ENCODE results near the gene ITGA5.

ITGA5 gene

DNA sequence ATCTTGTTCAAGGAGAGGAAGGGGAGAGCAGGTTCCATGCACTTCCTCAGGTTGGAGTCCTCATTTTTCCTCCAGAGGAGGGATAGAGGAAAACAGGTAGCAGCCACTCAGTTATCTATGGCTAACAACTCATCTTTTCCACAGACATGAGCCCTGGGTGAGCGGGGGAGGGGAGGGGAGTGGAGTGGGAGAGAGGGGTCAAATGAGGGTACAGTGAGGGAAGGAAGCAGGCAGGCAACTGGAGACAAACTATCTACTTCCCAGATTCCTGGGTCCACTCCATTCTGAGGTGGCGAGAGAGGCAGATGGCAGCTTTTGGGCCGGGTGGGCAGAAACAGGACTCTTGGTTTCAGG is 32.0 kb downstream of the ITGA5 start:
- DNase-seq: no peak

DNA sequence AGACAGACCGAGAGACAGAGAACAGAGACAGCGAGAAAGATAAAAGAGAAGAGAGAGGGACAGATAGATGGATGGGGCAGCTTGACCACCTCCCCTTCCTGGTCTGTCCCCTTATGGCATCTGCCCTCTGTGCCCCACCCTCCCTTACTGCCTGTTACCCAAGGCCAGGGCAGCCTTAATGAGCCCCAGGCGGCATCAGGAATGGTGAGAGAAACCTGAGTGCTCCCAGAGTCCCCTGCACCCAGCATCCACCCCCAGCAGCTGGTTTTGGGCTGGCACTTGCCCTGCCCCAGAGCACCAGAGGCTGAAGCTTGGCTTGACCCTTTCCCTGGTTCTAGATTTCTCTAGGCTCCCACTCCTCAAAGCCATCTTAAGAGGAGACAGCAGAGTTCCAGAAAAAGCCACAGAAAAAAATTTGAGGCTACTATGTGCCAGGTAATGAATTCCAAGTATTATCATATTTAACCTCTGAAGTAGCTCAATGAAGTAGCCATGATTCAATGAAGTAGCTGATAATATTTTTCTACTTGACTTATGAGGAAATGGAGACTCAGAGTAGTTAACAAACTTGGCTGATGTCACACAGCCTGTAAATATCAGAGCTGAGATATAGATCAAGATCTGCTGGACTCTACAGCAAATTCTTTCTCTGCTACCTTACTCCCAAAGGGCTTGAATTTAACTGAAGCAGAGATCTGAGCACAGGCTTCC is 32.5 kb downstream of the ITGA5 start:
- no peak for DNase-seq

- DNase-seq: no peak
Measured at GRCh38 chr12:54385251-54385914, 33.7 kb downstream of the ITGA5 start.

DNA sequence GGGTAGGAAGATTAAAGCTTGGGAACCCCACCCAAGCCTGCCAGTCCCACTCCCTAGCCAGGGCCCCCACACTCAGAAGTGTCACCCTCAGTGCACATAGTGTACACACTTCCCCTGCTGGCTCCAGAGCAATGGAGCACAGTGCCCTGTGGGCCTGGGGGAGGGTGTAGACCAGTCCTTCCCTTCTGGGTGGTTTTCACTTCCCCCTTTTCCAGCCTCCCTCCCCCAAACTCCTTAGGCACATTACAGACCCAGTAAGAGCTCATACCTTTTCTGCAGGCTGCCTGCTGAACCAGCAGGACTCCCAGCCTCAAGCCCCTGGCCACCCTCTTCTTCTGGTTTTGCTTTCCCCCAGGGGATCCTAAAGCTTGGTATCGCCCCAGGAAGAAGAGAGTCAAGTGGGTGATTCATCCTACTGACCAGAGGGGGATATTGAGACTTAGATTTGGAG is 34.5 kb downstream of the ITGA5 start, which contains the start of gene ZNF385A:
ZNF385A (minus strand) TSS at position 143 of the 451 bp plus-strand sequence. CDS start 219 bp downstream, outside the sequence.
- DNase-seq: no peak

GRCh38 chr12:54383041-54383609 is 35.9 kb downstream of the ITGA5 start:
- no peak for DNase-seq

DNA sequence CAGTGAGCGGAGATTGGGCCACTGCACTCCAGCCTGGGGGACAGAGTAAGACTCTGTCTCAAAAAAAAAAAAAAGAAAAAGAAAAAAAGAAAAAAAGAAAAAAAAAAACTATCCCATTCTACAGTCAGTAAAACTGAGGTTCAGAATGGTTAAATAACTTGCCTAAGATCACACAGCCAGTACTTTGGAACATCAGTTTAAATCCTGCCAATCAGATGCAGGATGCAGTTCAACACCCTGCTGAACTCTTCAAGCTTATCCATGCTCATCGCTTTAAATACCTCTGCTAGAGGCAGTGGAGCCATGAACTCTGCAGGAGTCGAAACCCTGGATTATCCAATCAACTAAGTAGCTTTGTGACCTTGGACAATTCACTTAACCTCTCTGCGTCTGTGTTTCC is 37.9 kb downstream of the ITGA5 start:
- no peak for DNase-seq

DNA sequence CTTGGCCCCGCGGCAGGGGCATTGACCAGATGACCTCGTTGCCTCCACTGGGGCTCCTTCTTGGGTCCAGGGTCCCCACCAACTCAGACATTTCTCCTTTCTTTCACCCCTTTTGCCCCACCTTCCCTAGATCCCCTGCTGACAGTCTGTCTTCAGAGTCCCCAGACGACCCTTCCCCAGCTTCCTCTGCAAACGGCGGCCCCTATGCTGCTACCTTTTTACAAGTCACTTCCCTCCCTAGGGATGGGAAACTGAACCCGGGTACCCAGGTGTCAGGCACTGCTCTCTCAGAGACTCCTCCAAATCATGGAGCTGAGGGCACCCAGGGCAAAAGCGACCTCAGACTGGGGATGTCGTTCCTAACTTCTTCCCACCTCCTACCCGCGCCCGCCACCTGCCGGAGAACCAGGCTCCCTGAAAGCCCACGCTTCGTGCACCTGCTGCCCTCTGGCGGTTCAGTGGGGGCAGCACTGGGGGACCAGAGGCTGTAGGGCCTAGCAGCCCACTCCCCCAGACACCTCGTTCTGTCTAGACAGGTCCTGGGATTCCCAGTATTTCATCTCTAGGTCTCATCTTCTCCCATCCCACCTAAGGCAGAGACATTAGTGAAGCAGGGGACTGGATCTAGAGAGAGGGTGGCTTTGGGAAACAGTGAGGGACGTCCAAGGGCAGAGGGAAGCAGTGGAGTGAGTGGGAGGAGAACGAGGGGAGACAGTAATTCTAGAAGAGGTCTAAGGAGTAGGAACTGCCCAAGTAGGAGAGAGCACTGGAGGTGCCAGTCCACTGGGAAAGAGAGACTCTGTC is 39.5 kb downstream of the ITGA5 start:
- peak; percentile 97 for DNase-seq

DNA sequence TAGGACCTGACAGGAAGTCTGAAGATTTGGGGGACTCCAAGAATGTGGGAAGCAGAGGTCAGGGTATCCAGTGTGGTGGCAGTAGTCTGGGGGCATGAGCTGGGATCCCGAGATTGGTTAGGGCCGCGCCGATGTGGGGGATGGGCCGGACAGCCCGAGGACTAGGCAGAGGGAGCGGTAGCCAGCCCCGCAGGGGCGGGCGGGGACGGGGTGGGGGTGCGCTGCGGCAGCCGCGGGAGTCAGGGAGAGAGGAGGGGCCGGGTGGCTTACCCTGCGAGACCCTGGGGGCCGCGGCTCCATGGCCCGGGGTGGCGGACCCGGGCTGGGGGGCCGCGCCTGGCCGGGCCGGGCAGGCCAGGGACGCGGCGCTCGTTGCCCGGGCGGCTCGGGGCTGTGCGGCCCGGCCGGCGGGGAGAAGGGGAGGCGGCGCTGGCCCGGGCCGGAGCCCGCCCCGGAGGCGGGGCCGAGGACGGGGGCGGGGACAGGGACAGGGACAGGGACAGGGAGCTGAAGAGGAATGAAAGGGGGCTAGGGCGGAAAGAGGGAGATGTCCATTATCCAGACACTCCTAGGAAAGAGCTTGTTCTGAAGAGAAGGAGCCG is 40.2 kb downstream of the ITGA5 start:
- peak; percentile 66 for DNase-seq

- DNase-seq: no peak
Measured at GRCh38 chr12:54377797-54378515, 41.1 kb downstream of the ITGA5 start.

- DNase-seq: no peak
Measured at GRCh38 chr12:54377007-54377406, 42.1 kb downstream of the ITGA5 start.

DNA sequence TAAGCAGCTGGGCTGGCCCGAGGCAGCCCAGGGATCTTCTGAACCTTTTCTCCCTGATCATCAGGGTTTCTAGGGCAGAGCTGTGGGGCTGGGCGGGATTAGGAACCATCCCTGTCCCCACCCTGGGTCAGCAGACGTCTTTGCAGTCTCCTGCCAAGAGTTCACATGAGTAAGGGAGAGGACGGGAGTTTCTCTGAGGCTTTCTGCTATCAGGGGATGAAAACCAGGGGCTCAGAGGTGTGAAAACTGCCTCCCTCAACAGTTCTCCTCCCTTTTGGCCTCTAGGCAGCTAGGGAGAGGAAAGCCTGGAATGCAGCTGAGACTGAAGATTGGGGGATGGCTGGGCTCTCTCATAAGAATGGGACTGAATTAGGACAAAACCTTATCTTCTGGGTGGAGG is 42.5 kb downstream of the ITGA5 start:
- DNase-seq: no peak

DNA sequence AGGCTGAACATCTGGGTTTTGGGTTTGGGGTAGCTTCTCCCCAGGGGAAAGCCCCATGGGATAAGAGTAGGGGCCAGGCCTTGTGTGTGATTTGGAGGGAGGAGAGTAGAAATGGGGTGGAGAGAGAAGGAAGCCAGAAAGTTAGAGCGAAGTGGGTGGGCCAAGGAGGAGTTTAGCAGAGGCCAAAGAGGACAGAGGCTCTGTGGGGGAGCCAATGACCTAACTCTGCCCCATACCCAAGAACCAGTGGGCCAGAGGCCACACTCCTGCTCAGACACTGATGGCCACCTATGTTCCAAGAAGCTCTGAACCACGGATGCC is 43.8 kb downstream of the ITGA5 start:
- no peak for DNase-seq

GRCh38 chr12:54374562-54375258 is 44.4 kb downstream of the ITGA5 start:
- peak; percentile 91 for DNase-seq

DNA sequence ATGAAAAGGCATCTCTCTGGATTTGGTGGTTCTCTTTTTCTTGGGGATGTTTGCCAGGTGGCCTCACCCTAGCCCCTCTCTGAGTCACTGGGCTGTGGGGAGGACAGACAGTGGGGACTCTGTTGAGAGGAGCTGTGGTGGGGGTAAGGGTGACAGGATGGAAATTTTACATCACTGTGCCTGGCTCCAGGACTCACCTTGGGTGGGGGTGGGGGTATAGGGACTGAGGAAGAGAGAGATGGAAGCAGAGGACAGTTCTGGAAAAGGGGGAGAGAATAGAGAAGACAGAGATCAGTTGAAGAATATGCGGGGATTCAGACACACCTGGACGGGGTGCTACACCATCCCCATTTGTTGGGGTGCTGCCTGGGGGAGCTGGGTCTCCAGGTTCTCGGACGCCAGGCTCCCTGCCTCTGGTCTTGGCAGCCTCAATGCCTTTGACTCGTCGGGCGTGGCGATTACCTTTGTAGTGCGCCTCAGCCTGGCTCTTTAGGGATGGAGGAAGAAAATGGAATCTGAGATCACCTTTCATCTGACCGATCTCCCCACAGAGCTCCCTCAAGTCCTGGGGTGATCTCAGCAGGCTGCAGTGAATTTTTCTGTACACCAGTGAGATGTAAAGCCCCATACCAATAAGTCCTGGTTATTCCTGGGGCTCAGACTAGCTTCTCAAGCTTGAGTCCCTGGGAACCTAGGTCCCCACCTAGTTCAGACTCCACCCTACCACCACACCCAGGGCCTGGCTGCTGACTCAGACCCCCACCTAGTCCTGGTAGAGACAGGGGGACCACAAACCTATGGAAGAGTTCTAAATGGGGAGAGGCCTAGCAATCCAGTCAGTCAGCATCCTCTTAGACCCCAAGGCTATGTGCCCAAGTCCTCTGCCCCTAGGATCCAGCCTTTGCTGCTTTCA is 45.2 kb downstream of the ITGA5 start:
- no peak for DNase-seq

GRCh38 chr12:54372113-54372806 is 46.8 kb downstream of the ITGA5 start:
- DNase-seq: peak; percentile 88

DNA sequence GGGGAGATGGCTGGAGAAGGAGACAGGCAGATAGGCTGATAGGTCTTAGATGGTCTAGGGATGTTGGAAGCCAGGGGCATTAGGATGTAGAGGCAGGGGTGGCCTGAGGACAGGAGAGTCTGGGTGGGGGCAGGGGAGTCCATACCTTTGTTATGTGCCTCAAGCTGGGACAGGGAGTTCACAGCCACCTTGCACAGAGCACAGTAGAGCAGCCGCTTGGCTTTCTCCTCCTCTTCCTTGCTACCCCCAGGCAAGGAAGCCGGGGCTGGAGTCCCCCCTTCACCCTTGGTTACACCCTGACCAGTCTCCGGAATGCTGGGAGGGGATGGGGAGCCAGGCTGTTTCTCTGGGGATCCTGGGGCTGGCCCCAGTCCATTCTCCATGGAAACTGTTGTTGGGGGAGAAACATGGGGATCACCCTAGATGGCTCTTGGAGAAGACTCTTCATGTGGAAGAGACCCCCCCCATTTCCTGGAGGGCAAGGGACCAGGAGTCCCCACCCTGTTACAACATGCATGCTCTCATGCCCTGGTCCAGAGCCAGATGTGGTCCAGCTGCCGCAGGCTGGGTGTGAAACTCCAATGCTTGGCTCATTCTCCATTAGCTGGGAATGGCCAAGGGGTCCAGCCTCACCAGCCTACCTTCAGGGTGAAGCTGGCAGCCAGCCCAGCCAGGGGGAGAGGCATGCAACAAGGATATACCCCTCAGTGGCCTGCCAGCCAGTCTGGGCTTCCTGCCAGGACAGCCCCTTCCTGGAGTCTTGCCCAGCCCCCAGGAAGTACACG is 47.5 kb downstream of the ITGA5 start:
- peak; percentile 98 for DNase-seq

- no peak for DNase-seq
Measured at GRCh38 chr12:54370171-54370730, 48.8 kb downstream of the ITGA5 start.

GRCh38 chr12:54369597-54370131 is 49.4 kb downstream of the ITGA5 start:
- no peak for DNase-seq

Data from NCI-H1092 (cell line).